ENCODE measurements around the gene IMMP2L. TPM values are rescaled to one million over a fixed set of nuclear protein-coding genes. Genes with fewer than 3 reads are reported as not detected.

IMMP2L gene
- total and polyA plus RNA-seq, 2 donors (not counting 3 experiments of a cell fraction or from before 2014, with no cell fraction given) = 9.9 to 11.8 TPM

- DNase-seq (ENCODE audit: low read depth, low spot score) (no peak), FAIRE-seq (no peak)
- no peaks in the 10 kb centered on the region for H3K36me3 ChIP-seq (ENCODE audit: control insufficient read depth in 2 of 2, extremely low read depth in 1 of 2, insufficient read depth in 2 of 2, low read length in 2 of 2)
- no peak overlapping the region for H3K9ac ChIP-seq (replicated peaks; ENCODE audit: extremely low read depth, insufficient read depth, low read length)
- TF ChIP-seq MYC (IDR thresholded peaks at IDR 0.05; ENCODE audit: low read depth, low read length) (no peak), MAX (IDR thresholded peaks at IDR 0.05; ENCODE audit: insufficient read depth, insufficient read length) (no peak), POLR2AphosphoS5 (IDR thresholded peaks at IDR 0.05; ENCODE audit: insufficient read depth, low read depth, low read length) (no peak), EZH2 (IDR thresholded peaks at IDR 0.05; ENCODE audit: borderline replicate concordance, low read depth, low read length, severe bottlenecking) (no peak), GATA2 (IDR thresholded peaks at IDR 0.05; ENCODE audit: insufficient read depth, insufficient read length, low read depth, low read length) (no peak), POLR2A (IDR thresholded peaks at IDR 0.05; ENCODE audit: low read depth, low read length) (no peak), CTCF (IDR thresholded peaks at IDR 0.05; ENCODE audit: extremely low read depth in 1 of 2, insufficient read depth in 1 of 2, low read depth in 1 of 2, low read length in 2 of 2) (no peak), JUN (IDR thresholded peaks at IDR 0.05; ENCODE audit: borderline replicate concordance, insufficient read depth, insufficient read length, low read depth) (no peak), FOS (IDR thresholded peaks at IDR 0.05; ENCODE audit: borderline replicate concordance, insufficient read depth, low read length) (no peak)
- H4K20me1 ChIP-seq (replicated peaks; ENCODE audit: control insufficient read depth, extremely low read depth, insufficient read depth, low read length) = no peaks in the 10 kb centered on the region
- H3K79me2 ChIP-seq (ENCODE audit: control insufficient read depth, insufficient read depth, low read length) = no peaks in the 10 kb centered on the region
- H3K27ac ChIP-seq (ENCODE audit: insufficient read depth, low read depth, low read length) = no peak overlapping the region
- no peak overlapping the region for H3K4me2 ChIP-seq (ENCODE audit: insufficient read depth, low read length)
- intact Hi-C loops (cut with micrococcal nuclease) (no loop called here), dilution Hi-C loops (cut with MboI; ENCODE audit: extremely low pct_ligation_motif_present, low sequenced_read_pairs) (no loop called here)
- H2AFZ ChIP-seq (ENCODE audit: low read depth, low read length) = no peak overlapping the region
- no peaks in the 10 kb centered on the region for H3K9me1 ChIP-seq (replicated peaks; ENCODE audit: control insufficient read depth, extremely low read depth, insufficient read depth, low read length)
- H3K4me1 ChIP-seq (ENCODE audit: control insufficient read depth, extremely low read depth, insufficient read depth, low read length) = no peaks in the 10 kb centered on the region
- POLR2A ChIA-PET = no interaction called here
- no peaks in the 10 kb centered on the region for H3K9me3 ChIP-seq (replicated peaks; ENCODE audit: control insufficient read depth, insufficient read depth, low read length)
- H3K27me3 ChIP-seq (ENCODE audit: control insufficient read depth in 2 of 2, insufficient read depth in 2 of 2, low read length in 2 of 2) = no peaks in the 10 kb centered on the region
- CTCF ChIA-PET = no interaction called here
- BruUV-seq (replicated peaks) = no TSS peak
- no peak overlapping the region for H3K4me3 ChIP-seq (replicated peaks in 1 of 3; ENCODE audit: insufficient read depth in 1 of 3, low read depth in 1 of 3, low read length in 3 of 3)
Measured at GRCh38 chr7:111436608-111437007, 125.7 kb downstream of the IMMP2L start.
